ENCODE measurements around the gene ALS2. TPM values are rescaled to one million over a fixed set of nuclear protein-coding genes. Genes with fewer than 3 reads are reported as not detected.

ALS2 gene
- total RNA-seq, 1 experiment from 2014 or later: 56.1 TPM

DNA sequence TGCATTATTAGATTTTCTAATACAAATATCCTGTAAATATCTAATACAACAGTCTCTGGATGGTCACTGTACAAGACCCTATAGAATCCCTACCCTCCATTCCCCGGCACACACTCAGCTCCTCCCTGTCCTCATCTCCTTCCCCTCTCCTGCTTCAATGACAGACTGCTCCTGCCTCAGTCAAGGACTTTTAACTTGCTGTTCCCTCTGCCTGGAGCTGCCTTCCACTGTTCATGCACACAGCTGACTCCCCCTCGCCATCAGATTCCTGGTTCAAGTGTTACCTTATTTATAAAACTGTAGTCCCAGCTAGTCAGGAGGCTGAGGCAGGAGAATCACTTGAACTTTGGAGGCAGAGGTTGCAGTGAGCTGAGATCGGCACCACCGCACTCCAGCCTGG lies 28.9 kb upstream of the ALS2 start:
- peaks cover 20% of the 10 kb centered on the region for H3K4me1 ChIP-seq (ENCODE audit: insufficient read depth, low read length, poor library complexity, severe bottlenecking)
- no peaks in the 10 kb centered on the region for H3K27me3 ChIP-seq (replicated peaks; ENCODE audit: insufficient read depth, low read depth, low read length, poor library complexity)
- intact Hi-C loops (cut with micrococcal nuclease; ENCODE audit: unreplicated experiment): no loop called here
- no peaks in the 10 kb centered on the region for H3K36me3 ChIP-seq (ENCODE audit: insufficient read depth, low read length, poor library complexity, severe bottlenecking)
- no peak for DNase-seq (ENCODE audit: low spot score)
- TF ChIP-seq, protein P1, sequence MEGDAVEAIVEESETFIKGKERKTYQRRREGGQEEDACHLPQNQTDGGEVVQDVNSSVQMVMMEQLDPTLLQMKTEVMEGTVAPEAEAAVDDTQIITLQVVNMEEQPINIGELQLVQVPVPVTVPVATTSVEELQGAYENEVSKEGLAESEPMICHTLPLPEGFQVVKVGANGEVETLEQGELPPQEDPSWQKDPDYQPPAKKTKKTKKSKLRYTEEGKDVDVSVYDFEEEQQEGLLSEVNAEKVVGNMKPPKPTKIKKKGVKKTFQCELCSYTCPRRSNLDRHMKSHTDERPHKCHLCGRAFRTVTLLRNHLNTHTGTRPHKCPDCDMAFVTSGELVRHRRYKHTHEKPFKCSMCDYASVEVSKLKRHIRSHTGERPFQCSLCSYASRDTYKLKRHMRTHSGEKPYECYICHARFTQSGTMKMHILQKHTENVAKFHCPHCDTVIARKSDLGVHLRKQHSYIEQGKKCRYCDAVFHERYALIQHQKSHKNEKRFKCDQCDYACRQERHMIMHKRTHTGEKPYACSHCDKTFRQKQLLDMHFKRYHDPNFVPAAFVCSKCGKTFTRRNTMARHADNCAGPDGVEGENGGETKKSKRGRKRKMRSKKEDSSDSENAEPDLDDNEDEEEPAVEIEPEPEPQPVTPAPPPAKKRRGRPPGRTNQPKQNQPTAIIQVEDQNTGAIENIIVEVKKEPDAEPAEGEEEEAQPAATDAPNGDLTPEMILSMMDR (conservative IDR thresholded peaks at IDR 0.05; ENCODE audit: low read depth, low read length): no peak
- no peak for TF ChIP-seq EZH2 (IDR thresholded peaks at IDR 0.05; ENCODE audit: borderline replicate concordance, low read depth, low read length, poor library complexity, severe bottlenecking)
- CTCF ChIA-PET: no interaction called here
- POLR2A ChIA-PET (ENCODE audit: low non-redundant PET): no interaction called here
- no TSS peak for BruUV-seq (replicated peaks)
- H3K4me3 ChIP-seq (ENCODE audit: low read depth, low read length, poor library complexity, severe bottlenecking): no peak overlapping the region
- no peaks in the 10 kb centered on the region for H3K9me3 ChIP-seq (ENCODE audit: low read depth, low read length, poor library complexity, severe bottlenecking)
- H3K27ac ChIP-seq (ENCODE audit: low read depth, low read length, poor library complexity, severe bottlenecking): no peak overlapping the region

DNA sequence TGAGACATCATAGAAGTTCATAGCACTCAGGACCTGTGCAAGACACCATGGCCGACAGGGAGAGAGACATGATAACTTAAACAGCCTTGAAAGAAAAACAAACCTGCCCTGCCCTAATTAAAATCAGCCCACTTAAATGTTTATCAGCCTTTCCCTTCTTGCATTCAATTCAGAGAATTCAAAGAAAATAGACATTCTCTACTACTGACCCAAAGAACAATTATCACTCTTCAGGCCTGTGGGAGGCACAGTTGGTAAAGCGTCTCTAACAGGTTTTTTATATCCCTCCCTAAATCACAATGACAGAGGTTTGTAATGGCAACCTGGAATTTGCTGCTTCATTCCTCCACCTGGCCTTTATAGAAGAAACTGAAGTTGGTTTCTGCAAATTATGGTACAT lies 27.3 kb upstream of the ALS2 start:
- Histone ChIP-seq H3K27ac (ENCODE audit: low read depth, low read length, poor library complexity, severe bottlenecking) (no peak overlapping the region), H3K4me1 (ENCODE audit: insufficient read depth, low read length, poor library complexity, severe bottlenecking) (peaks cover 20% of the 10 kb centered on the region), H3K27me3 (replicated peaks; ENCODE audit: insufficient read depth, low read depth, low read length, poor library complexity) (no peaks in the 10 kb centered on the region), H3K36me3 (ENCODE audit: insufficient read depth, low read length, poor library complexity, severe bottlenecking) (no peaks in the 10 kb centered on the region), H3K4me3 (ENCODE audit: low read depth, low read length, poor library complexity, severe bottlenecking) (no peak overlapping the region), H3K9me3 (ENCODE audit: low read depth, low read length, poor library complexity, severe bottlenecking) (no peaks in the 10 kb centered on the region)
- no peak for DNase-seq (ENCODE audit: low spot score)
- BruUV-seq (replicated peaks): no TSS peak
- POLR2A ChIA-PET (ENCODE audit: low non-redundant PET): no interaction called here
- TF ChIP-seq, protein P1 (conservative IDR thresholded peaks at IDR 0.05; ENCODE audit: low read depth, low read length): no peak
- no peak for TF ChIP-seq EZH2 (IDR thresholded peaks at IDR 0.05; ENCODE audit: borderline replicate concordance, low read depth, low read length, poor library complexity, severe bottlenecking)
- intact Hi-C loops (cut with micrococcal nuclease; ENCODE audit: unreplicated experiment): no loop called here
- CTCF ChIA-PET: no interaction called here

DNA sequence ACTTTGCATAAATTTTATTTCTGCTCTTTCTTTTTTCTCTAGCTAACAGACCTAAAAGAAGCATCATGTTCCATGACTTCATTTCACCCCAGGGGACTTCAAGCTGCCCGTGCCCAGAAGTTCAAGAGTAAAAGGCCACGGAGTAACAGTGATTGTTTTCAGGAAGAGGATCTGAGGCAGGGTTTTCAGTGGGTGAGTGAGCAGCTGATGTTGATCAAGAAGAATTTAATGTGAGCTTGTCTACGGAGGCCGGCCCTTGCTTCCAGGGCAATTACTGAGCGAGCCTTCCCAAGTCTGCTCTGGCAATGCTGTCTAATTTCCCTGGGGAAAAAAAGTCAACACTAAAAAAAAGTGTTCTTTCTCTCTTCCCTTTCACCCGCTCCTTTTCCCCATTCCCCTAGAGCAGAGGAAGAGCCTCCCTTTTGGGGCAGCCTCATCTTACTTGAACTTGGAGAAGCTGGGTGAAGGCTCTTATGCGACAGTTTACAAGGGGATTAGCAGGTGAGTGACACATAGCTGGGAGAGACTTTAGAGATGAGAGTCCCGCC lies 26.8 kb upstream of the ALS2 start:
- no peak for TF ChIP-seq EZH2 (IDR thresholded peaks at IDR 0.05; ENCODE audit: borderline replicate concordance, low read depth, low read length, poor library complexity, severe bottlenecking)
- TF ChIP-seq, protein P1 (conservative IDR thresholded peaks at IDR 0.05; ENCODE audit: low read depth, low read length): no peak
- BruUV-seq (replicated peaks): no TSS peak
- Histone ChIP-seq H3K4me3 (ENCODE audit: low read depth, low read length, poor library complexity, severe bottlenecking) (no peak overlapping the region), H3K9me3 (ENCODE audit: low read depth, low read length, poor library complexity, severe bottlenecking) (no peaks in the 10 kb centered on the region), H3K36me3 (ENCODE audit: insufficient read depth, low read length, poor library complexity, severe bottlenecking) (no peaks in the 10 kb centered on the region), H3K4me1 (ENCODE audit: insufficient read depth, low read length, poor library complexity, severe bottlenecking) (peaks cover 20% of the 10 kb centered on the region), H3K27me3 (replicated peaks; ENCODE audit: insufficient read depth, low read depth, low read length, poor library complexity) (no peaks in the 10 kb centered on the region), H3K27ac (ENCODE audit: low read depth, low read length, poor library complexity, severe bottlenecking) (no peak overlapping the region)
- POLR2A ChIA-PET (ENCODE audit: low non-redundant PET): no interaction called here
- CTCF ChIA-PET: no interaction called here
- DNase-seq (ENCODE audit: low spot score): peak; percentile 59
- intact Hi-C loops (cut with micrococcal nuclease; ENCODE audit: unreplicated experiment): no loop called here

Measured in A673 (cell line).